H1 (cell line): ENCODE measurements around the gene UROD.

Experiments
- ATF2 ChIP-seq: IDR thresholded peaks from 2 replicates; pipeline ENCODE4 v1.6.1; 2012; ENCODE audit warnings: low read length, inconsistent platforms
- CTCF ChIP-seq, 3 experiments: IDR thresholded peaks; 1 replicate in 2 of 3; 2 replicates in 1 of 3; pipeline versions ENCODE4 v1.5.1 to v1.6.1; 2011; ENCODE audit warnings: low read length in 3 of 3, mild to moderate bottlenecking in 3 of 3, inconsistent platforms in 2 of 3, low read depth in 1 of 3, moderate library complexity in 1 of 3; ENCODE audit not compliant: insufficient read depth in 1 of 3; ENCODE audit errors: control extremely low read depth in 1 of 3
- EGR1 ChIP-seq: IDR thresholded peaks from 2 replicates; pipeline ENCODE4 v1.6.1; 2011; ENCODE audit warnings: low read depth, low read length, borderline replicate concordance
- EP300 ChIP-seq, 2 experiments: IDR thresholded peaks; 1 replicate in 1 of 2; 2 replicates in 1 of 2; pipeline ENCODE4 v1.6.1; 2011 to 2012; ENCODE audit warnings: low read depth in 2 of 2, low read length in 2 of 2, mild to moderate bottlenecking in 2 of 2, borderline replicate concordance in 1 of 2, inconsistent platforms in 1 of 2, moderate library complexity in 1 of 2
- EZH2 ChIP-seq: fragments of 200-600 bp; sonication (generic); IDR thresholded peaks from 2 replicates; pipeline ENCODE4 v1.7.1; 2012; ENCODE audit warnings: low read depth, mild to moderate bottlenecking, moderate library complexity, low read length, inconsistent platforms; ENCODE audit not compliant: severe bottlenecking
- HDAC6 ChIP-seq: IDR thresholded peaks from one replicate; pipeline ENCODE4 v1.7.1; 2012; ENCODE audit warnings: low read depth, mild to moderate bottlenecking, inconsistent platforms, low read length, moderate library complexity
- MAX ChIP-seq: IDR thresholded peaks from 2 replicates; pipeline ENCODE4 v1.6.1; 2012; ENCODE audit warnings: inconsistent platforms
- POLR2AphosphoS5 ChIP-seq: IDR thresholded peaks from 2 replicates; pipeline ENCODE4 v1.6.1; 2011; ENCODE audit warnings: low read depth, low read length
- RAD21 ChIP-seq, 2 experiments: IDR thresholded peaks in 1 of 2; conservative IDR thresholded peaks in 1 of 2; 2 replicates each; pipeline ENCODE4 v1.6.1; 2011; ENCODE audit warnings: low read depth in 2 of 2, low read length in 2 of 2, improper control_type of control experiment in 1 of 2, inconsistent platforms in 1 of 2, mild to moderate bottlenecking in 1 of 2, moderate library complexity in 1 of 2
- RNF2 ChIP-seq: fragments of 200-900, 300-1000 bp; sonication (generic); IDR thresholded peaks from 2 replicates; pipeline ENCODE4 v1.7.1; 2016; ENCODE audit warnings: borderline replicate concordance, low read depth, mild to moderate bottlenecking, antibody characterized with exemption, low read length; ENCODE audit not compliant: poor library complexity, severe bottlenecking; ENCODE audit errors: missing control alignments
- SIN3A ChIP-seq, 2 experiments: IDR thresholded peaks in 1 of 2; conservative IDR thresholded peaks in 1 of 2; 2 replicates each; pipeline ENCODE4 v1.6.1; 2011 to 2012; ENCODE audit warnings: low read length in 2 of 2, improper control_type of control experiment in 1 of 2, low read depth in 1 of 2, mild to moderate bottlenecking in 1 of 2
- SP1 ChIP-seq: IDR thresholded peaks from 2 replicates; pipeline ENCODE4 v1.6.1; 2011; ENCODE audit warnings: low read depth, low read length

- TF ChIP-seq RAD21 (IDR thresholded peaks at IDR 0.05 in 1 of 2, conservative IDR thresholded peaks at IDR 0.05 in 1 of 2; ENCODE audit: low read depth in 2 of 2, low read length in 2 of 2), result no peak
- no peak for TF ChIP-seq HDAC6
- TF ChIP-seq CTCF (IDR thresholded peaks at IDR 0.05; ENCODE audit: control extremely low read depth in 1 of 3, insufficient read depth in 1 of 3, low read depth in 1 of 3, low read length in 3 of 3), result no peak
- TF ChIP-seq EGR1, result no peak
- no peak for TF ChIP-seq ATF2
- TF ChIP-seq RNF2, result no peak
- no peak for TF ChIP-seq MAX
- no peak for TF ChIP-seq EZH2
- no peak for TF ChIP-seq SP1
- no peak for TF ChIP-seq SIN3A (conservative IDR thresholded peaks at IDR 0.05 in 1 of 2, IDR thresholded peaks at IDR 0.05 in 1 of 2; ENCODE audit: low read depth in 1 of 2, low read length in 2 of 2)
- no peak for TF ChIP-seq POLR2AphosphoS5
- no peak for TF ChIP-seq EP300 (IDR thresholded peaks at IDR 0.05; ENCODE audit: borderline replicate concordance in 1 of 2, low read depth in 2 of 2, low read length in 2 of 2)
Observed at GRCh38 chr1:44999232-44999631, 12.8 kb upstream of the UROD start.
